Activated CD8-positive, alpha-beta memory T cell treated with anti-CD3 and anti-CD28 coated beads, Interleukin-2, amount 50 U/mL, for 24 hours (primary cell): ENCODE results near the gene P2RY14.

ENCODE experiments used
- DNase-seq: peaks from one replicate; pipeline ENCODE4 v3.0.0-alpha.2; 2020; ENCODE audit errors: extremely low read depth

Gene P2RY14

DNA sequence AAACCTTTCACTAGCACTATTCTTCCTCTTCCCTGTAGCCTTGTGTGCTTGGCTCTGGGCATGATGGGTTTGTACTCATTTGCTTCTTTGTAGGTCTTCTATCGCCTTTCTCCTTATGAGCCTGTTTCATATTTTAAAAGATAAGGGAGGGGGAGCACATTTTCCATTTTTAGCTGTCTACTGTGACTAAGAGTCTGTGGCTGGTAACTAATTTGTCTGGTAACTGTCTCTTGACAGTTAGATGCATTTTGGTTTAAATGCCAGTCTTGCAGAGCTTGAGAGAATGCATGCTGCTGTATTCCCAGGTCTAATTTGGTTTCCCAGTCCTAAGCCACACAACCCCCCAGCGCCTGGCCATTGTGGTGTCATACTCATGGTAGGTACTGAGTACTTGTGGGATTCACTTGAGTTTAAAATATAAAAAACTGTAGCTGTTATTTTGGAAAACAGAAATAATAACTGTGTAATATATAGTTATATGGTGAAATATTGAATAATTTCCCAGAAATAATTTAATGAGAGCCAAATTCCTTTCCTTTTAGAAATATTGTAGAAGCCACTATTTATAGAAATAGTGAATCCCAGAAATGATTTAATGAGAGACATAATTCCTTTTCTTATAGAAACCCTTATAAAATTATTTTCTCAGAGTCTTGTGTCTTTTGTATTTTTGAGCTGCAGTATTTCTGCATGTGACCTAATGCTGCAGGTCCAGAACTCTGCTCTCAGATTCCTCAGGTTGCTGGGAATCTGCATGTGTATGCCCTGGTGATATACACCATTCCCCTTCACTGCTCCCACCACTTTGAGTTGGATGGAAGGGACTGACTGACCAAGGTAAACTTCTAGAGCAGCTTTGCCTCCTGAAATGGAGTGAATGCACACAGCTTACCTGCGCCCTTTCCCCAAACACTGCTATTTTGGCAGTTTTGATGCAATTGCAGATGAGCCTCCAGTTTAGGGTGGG, 61.4 kb downstream of the P2RY14 start:
- DNase-seq, result no peak

DNA sequence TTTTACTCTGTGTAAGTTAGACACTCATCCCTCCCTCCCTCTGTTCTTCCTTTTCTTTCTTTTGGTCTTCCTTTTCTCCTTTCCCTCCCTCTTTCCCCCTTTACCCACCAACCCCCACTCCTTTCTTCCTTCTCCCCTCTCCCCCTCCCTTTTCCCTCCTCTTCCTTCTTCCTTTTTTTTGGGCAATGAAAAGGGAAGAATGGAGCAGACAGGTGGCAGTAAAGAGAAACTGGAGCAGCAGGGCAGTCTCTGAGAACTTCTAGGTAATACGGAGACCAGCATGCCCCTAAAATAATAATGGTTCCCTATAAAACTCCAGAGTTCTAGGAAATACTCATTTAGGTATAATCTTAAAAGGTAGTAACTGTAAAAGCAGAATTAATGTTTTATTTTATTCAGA, 63.9 kb downstream of the P2RY14 start:
- no peak for DNase-seq

DNA sequence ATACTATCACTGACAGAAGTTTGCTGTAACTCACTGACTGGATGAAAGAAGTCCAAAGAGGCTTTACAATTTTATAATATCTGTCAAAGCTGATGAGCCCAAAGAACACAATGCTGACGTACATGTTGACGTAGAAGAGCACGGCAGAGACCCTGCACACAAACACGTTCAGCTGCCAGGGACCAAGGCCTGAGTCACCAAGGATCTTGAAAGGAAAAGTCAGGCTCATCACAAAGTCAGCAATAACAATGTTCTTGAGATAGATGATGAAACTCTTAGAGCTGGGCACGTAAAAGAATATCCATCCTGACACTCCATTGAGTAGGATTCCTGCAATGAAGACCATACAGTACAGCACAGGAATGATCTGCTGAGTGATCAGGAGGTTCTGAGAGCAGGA, 64.5 kb downstream of the P2RY14 start:
- no peak for DNase-seq

DNA sequence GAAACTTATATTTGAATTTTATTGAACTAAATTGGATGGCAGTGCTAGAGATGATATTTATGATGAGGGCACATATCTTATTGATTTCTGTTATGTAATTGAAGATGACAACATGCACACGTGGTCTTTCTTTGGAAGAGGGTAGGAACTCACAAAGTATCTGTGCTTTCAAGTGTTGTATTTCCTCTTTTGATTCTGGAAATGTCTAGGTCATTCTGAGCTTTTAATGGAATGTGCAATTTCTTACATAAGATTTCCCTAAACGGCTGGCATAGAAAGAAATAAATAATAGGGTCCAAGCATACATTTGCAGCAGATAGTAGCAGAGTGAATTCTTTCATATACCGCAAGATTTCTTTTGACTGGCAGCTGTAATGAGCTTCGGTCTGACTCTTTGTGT, 65.2 kb downstream of the P2RY14 start:
- no peak for DNase-seq

DNA sequence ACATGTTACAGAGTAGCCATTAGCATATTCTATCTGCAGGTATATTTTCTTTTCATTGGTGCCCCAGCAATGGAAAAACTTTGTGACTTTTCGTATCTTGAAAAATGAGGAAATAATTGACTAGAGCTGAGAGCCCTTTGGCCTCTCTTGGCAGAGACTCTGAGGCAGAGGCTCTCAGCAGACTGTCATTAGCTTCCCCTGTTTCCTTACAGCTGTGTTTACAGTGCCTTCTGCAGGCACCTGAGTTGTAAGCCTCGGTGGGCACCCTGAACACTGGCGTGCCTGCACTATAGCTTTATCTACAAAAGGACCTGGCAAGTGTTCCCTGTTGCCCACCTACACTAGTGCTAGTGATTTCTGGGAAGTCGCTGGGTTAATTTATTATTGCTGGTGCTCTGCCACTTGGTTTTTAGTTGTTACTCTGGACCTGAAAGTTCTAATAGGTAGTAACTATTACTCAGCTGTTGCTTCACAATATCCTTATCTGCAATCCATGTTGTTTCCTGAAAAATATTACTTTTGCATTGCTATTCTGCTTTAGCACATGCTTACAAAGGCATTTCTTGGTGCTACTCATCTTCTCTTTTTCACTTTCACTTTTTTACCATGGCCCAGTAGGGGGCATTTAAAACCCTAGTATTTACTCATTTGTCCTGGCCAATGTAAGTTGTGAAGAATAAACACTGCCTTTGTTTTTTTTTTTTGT, 67.5 kb downstream of the P2RY14 start:
- no peak for DNase-seq

DNA sequence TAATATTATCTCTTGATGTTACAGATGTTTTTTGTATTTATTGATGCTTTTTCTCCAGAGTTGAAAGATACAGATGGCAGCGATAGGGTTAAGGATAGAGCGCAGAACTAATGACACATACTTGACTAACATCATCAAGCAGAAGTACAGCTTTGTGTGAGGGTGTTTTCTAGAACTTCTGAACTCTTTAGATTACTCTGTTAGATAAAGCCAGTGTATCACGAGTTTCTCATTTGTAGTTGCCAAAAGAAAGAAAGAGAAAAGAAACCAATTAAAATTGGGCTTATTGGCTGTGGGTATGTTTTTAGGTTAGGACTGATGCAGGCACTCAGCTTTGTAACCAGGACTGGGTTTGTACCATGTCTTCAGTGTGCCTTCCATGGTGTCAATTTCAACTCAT, 68.7 kb downstream of the P2RY14 start:
- no peak for DNase-seq

DNA sequence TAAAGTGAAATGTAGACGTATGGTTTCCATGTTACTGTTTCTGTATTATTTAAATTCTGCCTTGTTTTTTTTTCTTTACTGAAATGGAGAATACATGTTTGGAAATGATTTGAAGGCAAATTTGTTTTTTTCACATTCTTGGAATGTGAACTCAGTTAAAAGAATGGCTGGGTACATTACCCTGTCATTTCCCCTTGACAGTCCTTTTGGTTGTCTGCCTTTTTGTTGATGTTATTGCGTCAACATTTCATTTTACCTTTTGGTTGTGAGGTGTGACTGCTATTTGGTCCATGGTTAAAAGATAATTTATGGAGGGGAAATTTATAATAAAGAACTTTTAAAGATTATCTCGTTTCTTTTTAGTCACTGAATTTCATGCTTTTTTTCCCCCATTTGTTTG, 72.1 kb downstream of the P2RY14 start:
- no peak for DNase-seq

DNA sequence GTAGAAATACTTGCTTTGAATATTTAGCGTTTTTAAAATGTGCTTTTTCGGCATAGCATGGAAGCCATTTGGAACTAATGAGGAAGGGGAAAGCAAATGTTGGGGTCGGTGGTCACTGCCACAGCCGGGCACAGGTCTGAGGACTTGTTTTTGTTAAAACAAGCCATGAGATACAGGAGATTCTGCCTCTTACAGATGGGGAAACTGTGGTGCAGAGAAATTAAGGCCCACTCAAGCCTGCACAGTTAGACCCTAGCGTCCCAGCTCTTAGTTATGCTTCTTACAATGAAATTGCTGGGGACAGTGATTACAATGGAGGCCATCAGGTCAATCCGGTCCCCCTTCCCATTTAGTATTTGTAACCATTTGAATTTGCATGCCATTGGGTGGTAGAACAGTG, 72.9 kb downstream of the P2RY14 start:
- DNase-seq, result no peak

DNA sequence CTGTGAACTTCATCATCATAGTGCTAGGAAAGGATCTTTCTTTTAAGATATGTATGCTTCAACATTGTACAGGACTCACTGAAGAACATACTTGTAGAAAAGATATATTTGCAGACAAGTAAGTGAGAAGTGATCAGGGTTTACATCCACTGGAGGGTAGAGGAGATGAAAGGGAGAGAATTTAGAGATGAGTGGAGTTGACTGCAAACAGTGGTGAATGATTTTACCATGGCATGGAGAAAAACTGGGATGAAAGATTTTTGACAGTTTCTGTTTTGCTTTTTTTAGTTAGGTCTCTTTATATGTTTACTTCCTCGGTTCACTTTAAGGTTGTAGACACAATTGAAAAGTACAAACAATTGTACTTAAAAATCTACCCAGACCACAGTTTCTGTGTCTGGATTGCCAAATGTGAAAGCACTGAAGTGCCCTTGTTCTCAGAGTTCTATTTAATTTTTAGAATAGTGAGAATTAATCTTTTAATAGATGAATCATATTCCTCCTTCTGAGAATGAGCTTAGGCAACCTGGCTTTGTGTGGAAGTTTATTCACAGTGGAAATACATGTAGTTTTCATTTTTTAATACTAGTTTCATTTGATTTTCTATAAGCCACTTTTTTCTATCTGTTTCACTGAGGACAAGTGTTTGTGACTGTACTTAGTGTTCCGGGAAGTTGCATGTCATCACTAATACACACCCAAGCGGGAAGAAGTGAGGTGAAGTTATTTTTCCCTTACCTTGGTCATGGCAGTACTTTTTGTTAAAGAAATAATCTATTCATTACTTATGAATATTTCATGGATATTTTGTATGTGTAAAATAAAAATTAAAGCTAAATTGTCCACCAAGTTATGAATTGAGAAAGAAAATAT, 73.6 kb downstream of the P2RY14 start:
- no peak for DNase-seq

DNA sequence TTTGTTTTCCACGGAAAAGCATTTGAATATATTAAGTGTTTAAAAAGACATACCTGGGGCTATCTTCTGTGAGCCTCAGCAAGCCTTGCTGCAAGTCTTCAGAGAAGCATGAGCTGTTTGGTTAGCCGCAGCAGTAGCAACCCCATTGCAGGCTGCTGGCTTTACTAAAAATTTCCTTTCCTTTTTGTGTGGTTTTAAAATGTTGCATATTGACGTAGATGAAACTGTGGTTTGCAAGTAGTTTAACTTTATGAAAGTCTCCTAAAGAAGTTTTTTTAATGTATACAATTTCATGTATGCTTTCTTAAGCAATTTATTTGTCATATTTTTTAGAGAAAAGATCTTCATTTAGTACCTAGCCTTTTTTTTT, 75.3 kb downstream of the P2RY14 start, which contains the start of gene GPR171:
Gene GPR171, minus strand, starts transcription at position 166 of the 370 bp plus-strand sequence. CDS start 3,830 bp downstream, outside the sequence.
- peak; percentile 35 for DNase-seq

DNA sequence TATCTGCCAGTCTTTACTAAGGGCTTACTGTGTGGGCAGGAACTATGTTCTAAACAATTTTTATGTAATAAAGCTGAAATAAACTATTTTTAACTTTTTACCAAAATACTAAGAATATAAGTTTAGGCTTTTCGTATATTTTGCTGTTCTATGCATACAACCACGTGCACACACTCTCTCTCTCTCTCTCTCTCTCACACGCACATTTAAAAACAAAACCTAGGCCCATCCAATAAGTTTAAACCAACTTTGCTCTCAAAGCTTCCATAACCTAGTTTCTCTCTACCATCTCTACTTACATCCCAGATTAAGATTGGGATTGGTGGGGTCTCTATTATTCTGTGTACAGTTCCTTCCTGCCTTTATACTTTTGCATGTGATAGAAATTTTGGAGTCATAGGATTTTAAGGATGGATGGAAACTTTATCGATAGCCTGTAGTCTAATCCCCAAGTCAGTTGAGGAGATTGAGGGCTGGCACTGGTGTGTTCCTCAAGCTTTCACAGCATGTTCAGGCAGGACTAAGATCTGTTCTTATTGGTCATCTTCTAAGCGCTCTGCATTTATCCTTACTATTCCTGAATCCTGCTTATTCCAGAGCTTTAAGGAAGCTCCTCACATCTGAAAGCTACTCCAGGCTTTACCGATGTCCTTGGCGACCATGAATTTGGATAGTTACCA, 77.2 kb downstream of the P2RY14 start:
- DNase-seq, result no peak

DNA sequence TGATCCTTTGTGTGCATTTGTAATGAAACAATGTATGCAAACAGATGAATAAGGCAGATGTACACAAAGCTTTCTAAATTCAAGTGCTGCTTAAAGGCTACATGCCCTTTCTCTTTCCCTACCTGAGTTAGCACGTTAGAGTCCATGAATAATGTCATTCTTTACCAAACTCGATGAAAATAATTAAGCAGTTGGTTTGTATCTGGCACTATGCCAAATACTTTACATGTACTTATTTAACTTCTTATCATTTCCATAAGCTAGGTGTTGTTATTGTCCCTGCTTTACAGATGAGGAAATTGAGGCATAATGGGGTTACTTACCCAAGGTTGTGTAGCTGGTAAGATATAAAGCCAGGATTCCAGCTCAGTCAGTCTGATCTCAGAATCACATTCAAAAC, 77.8 kb downstream of the P2RY14 start:
- no peak for DNase-seq

DNA sequence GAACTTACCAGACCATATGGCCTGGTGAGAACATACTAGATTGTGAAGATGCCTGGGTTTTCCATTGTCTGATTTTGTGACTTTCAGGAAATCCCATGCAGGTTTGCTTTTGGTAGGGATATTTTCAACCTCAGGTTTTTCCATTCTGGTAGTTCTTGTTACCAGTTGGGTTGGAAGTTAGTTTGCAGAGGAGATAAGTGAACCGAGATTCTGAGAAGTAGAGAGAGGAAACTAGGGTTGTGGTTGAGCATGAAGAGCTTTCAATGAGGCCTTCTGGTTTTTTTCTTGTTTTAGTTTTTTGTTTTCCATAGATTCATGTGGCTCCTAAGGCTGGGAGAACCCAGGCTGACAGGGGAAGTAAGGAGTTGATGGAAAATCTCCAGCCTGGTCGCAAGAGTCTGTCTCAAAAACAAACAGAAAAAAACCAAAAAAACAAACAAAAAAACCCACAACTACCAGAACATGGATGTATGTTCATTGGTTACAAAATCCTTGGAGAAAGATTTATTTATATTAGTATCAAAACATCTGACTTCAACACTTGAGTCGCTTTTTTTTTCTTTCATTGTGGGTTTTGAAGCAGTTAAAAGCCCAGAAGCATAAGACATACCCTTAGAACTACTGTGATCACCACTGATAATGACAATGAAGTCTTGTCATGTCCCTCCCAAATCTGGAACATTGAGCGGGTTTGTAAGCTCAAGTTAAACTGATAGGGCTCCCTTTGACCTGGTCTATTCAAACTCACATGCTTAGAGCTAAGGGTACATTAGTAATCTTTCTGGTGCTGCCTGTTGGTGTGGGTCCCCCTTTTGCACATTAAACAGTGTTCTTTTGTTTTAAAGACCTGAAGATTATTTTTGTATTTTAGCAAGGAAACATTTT, 78.5 kb downstream of the P2RY14 start:
- DNase-seq, result no peak

DNA sequence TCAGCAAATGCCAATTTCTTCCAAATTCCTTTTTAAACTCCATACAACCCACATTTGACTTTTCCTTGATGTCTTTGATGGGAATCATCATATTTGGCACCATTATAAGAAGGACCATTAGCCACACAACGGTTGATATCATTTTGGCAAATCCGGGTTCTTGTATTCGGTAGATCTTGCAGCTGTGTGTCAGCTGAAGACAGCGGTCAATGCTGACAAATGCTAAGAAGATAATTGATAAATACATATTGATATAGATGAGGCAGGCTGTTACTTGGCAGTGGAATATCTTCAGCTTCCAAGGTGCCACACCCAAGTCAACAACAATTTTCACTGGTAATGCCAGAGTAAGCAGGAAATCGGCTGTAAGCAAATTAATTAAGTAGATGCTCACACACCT, 79.5 kb downstream of the P2RY14 start:
- DNase-seq, result no peak

DNA sequence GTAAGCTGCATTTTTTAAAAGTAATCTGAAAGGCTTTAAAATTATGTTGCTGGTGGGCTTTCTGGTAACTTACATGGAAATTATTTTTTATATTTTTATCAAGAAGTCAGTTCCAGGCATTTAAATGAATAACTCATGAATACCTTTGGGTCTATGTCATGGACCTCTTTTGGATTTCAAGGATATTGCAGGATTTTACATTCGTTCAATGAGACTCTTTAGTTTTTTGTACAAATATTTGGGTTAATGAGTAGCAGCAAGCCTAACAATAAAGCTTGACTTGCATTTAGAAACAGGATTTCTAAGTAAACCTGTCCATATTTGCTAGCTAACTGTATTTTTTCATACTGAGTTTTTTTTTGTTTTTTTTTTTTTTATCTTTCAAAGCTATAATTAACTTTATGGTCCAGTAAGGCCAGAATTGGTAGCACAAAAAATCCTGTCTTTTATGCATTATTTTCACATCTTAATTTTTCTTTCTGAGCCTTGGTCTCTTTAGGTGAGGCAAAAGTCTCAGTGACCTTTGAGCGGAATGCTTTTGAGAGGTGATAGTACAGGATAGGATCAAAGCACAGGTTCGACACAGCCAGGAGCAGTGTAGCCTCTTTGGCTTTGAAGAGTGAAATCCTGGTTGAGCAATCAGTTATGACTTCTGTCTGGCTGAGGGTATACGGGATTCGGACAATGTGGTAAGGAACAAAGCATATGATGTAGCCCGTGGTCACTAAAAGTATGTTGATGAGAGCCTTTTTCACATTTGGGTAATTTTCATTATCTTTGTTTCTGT, 80.2 kb downstream of the P2RY14 start:
- no peak for DNase-seq

DNA sequence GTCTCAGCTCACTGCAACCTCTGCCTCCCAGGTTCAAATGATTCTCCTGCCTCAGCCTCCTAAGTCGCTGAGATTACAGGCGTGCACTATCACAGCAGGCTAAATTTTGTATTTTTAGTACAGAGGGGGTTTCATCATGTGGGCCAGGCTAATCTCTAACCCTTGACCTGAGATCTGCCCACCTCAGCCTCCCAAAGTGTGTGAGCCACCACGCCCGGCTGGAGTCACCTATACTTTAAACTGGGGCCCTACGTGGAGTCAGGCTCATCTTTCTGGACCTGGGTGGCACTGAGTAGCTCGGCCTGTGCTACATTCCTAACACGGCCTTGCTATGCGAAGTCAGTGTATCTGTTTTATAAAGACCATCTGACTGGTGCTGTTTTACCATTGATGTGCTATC, 81.1 kb downstream of the P2RY14 start:
- DNase-seq, result no peak

DNA sequence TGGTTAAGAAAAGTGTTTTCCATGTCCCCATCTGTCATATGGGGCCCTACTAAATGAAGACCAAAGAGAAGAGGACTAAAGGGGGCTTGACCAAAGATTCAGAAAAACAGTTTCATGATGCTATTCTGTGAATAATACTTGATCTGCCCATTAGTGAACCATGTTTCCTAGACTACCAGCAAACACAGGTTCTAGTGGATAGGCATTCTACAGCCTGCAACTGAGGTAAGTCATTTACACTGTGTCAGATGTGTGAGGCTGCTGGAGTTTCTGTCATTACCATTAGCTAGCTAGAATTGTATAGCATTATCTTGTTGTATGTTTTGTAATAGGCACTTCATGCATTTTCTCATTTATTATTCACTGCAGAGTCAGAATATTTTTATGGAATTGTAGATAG, 81.9 kb downstream of the P2RY14 start:
- DNase-seq, result no peak

DNA sequence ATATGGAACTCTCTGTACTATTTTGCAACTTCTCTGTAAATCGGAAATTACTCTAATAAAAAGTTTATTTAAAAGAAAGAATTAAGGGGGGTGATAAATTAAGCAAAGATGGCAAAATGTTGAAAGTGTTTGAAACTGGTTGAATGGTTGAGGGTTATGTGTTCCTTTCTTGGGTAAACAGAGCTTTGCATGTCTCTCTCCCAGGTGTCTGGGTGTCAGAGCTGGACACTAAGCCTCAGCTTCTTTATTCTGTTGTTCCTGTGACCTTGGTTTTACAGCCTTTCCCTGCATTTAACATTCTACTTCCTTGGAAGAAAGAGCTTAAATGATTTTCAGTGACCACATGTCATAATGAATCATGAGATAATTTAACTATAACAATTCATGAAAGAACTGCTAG, 82.5 kb downstream of the P2RY14 start:
- no peak for DNase-seq

DNA sequence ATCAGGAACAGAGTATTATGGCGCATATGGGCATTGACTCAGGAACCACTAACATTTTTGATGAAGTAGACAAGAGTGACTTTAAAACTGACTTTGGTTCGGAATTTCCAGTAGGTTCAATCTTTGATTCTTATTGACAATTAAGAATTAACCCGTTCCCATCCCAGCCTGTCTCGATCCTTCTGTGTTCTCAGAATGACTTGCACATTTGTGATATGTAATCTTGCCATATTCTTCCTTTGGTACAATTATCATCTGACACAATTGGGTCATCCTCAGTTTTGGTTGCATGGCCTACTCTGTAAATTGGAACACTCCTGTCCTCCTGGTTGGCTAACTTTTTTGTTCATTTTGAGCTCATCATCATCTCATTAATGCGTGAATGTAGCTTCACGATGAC, 85.8 kb downstream of the P2RY14 start:
- DNase-seq, result no peak

DNA sequence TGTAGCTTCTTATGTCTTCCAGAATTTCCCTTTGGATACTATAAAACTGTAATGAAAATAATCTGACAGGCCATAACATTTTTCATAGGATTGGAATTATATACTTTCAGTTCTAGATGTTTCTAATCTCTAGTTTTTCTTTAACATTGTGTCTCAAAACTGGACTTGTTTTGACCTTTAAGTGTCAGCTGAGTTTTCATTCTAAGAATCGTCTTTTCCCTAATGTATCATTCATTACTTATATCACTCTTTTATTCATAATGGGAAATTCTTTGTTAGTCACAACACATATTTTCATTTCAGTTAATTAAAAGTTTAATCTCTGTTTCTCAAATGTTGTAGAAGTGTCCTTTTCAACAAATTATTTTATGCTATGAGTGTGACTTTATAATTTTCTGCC, 87.2 kb downstream of the P2RY14 start:
- no peak for DNase-seq
